Measurements from ENCODE around the gene CTDSP1.

DNA sequence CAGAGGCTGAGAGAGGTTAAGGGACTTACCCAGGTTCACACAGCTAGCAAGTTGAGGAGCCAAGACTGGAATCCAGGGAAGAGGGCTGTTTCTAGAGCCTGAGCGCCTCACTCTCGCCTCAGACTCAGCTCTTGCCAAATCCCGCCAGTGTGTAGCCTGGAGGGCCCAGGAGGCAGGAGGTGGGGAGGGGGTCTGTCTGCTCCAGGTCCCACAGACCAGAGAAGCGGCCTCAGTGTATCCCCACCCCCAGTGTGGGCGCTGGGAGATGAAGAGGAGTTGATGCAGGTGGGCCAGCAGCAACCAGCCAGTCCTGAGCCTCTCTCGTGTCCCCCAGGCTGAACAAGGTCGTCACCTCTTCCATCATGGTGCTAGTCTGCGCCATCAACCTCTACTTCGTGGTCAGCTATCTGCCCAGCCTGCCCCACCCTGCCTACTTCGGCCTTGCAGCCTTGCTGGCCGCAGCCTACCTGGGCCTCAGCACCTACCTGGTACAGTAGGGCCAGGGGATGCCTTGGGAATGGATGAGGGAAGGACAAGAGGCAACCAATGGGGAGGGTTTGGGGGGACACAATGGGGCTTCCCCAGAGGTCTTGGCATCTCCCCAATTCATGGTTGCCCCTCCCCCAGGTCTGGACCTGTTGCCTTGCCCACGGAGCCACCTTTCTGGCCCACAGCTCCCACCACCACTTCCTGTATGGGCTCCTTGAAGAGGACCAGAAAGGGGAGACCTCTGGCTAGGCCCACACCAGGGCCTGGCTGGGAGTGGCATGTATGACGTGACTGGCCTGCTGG lies 5.2 kb upstream of the CTDSP1 start:
- TF ChIP-seq, protein P1, sequence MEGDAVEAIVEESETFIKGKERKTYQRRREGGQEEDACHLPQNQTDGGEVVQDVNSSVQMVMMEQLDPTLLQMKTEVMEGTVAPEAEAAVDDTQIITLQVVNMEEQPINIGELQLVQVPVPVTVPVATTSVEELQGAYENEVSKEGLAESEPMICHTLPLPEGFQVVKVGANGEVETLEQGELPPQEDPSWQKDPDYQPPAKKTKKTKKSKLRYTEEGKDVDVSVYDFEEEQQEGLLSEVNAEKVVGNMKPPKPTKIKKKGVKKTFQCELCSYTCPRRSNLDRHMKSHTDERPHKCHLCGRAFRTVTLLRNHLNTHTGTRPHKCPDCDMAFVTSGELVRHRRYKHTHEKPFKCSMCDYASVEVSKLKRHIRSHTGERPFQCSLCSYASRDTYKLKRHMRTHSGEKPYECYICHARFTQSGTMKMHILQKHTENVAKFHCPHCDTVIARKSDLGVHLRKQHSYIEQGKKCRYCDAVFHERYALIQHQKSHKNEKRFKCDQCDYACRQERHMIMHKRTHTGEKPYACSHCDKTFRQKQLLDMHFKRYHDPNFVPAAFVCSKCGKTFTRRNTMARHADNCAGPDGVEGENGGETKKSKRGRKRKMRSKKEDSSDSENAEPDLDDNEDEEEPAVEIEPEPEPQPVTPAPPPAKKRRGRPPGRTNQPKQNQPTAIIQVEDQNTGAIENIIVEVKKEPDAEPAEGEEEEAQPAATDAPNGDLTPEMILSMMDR (IDR thresholded peaks at IDR 0.05; ENCODE audit: insufficient read depth, low read depth, low read length) = no peak
- no peak for TF ChIP-seq EZH2 (IDR thresholded peaks at IDR 0.05; ENCODE audit: insufficient read depth, low read length)

Measured in astrocyte (in vitro differentiated cells and primary cell).